Esophagus squamous epithelium (tissue), 4 donors: Measurements from ENCODE around the gene ISLR2.

Experiments
- CTCF ChIP-seq, 6 experiments: fragments of 450-650 bp in 4 of 6; fragments of 200-600 bp in 2 of 6; sonication (generic) in 2 of 6; IDR thresholded peaks; one replicate each; pipeline ENCODE4 v1.5.1; 2016 to 2019; ENCODE audit warnings: antibody characterized with exemption in 6 of 6, mild to moderate bottlenecking in 4 of 6, moderate library complexity in 4 of 6
- POLR2A ChIP-seq, 4 donors: fragments of 450-650 bp; IDR thresholded peaks; one replicate each; pipeline ENCODE4 v1.6.1; 2017; ENCODE audit warnings: antibody characterized with exemption in 4 of 4, mild to moderate bottlenecking in 4 of 4, moderate library complexity in 3 of 4

GRCh38 chr15:74122403-74123130 lies 7.8 kb upstream of the ISLR2 start:
- no peak for TF ChIP-seq POLR2A (IDR thresholded peaks at IDR 0.05)
- no peak for TF ChIP-seq CTCF (IDR thresholded peaks at IDR 0.05)
